HG02588 (cell line): ENCODE results near the gene IL15RA.
"Not testable (repeated sequence)": the region's sequence is repeated elsewhere in the genome, so short reads cannot be mapped to it uniquely, and the experiment has no call there.

Experiments used
- ATAC-seq: cut with Tn5 transposase; IDR thresholded peaks from one replicate; pipeline ENCODE4 v1.9.1; 2021; ENCODE audit warnings: mild to moderate bottlenecking, moderate library complexity; ENCODE audit not compliant: unreplicated experiment

The IL15RA gene

GRCh38 chr10:5951721-5952407, 25.5 kb downstream of the IL15RA start:
- ATAC-seq: no peak

DNA sequence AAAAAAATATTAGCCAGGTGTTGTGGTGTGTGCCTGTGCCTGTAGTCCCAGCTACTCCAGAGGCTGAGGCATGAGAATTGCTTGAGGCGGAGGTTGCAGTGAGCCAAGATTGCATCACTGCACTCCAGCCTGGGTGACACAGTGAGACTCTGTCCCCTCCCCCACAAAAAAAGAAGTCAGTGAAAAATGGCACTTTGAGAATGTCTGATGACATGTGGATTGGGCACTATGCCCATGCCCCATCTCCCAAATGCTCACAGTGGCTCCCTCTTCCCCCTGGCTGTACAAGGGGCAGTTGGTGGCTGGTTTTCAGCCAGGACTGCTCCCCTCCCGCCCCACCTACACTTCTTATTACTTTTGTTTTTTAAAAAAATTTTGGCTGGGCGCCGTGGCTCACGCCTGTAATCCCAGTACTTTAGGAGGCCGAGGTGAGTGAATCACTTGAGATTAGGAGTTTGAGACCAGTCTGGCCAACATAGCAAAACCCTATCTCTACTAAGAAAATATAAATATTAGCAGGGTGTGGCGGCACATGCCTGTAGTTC, 26.1 kb downstream of the IL15RA start:
- no peak for ATAC-seq

- ATAC-seq: no peak
These were observed 28.2 kb downstream of the IL15RA start for GRCh38 chr10:5949009-5949759.

DNA sequence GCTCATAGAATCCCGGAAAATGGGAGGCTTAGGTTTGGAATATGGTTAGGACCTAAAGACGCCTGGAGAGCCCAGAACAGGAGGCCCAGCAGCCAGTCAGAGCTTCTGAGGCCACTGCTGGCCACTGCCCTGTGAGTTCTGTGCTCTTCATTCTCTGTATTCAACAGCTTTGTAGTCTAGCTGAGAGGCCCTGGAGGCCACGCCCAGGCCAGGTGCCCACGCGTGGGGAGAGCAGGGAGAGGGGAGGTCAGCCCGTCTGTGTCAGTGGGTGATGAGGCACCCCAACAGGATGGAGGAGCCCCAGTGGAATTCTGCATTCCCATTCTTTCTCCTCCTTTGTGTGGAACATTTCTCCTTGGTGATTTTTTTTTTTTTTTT, 29.1 kb downstream of the IL15RA start:
- ATAC-seq: no peak

GRCh38 chr10:5947471-5948207, 29.7 kb downstream of the IL15RA start:
- no peak for ATAC-seq

GRCh38 chr10:5946786-5947185, 30.6 kb downstream of the IL15RA start:
- ATAC-seq: no peak

DNA sequence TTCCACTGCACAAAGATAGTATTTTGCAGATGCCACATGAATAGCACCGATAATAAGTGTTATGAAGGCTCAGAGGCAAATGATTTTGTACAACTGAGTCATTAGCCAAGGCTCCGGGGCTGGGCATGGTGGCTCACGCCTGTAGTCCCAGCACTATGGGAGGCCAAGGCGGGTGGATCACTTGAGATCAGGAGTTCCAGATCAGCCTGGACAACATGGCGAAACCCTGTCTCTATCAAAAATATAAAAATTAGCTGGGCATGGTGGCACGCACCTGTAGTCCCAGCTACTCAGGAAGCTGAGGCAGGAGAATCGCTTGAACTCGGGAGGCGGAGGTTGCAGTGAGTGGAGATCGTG, 30.9 kb downstream of the IL15RA start:
- not testable (repeated sequence) for ATAC-seq

- no peak for ATAC-seq
These were observed 31.6 kb downstream of the IL15RA start for GRCh38 chr10:5945561-5946418.

DNA sequence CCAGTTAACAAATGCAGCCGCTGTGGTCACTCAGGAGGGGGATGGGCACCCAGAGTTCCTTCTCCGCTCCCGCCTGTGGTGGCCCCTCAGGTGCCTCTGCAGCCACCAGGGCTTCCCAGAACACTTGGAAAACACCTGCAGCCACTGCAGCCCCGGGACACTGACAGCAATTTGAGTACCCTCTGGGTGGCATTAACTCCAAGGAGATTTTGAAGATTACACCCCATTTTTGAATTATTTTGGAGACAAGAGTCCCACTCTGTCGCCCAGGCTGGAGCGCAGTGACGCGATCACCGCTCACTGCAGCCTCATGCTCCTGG, 32.2 kb downstream of the IL15RA start:
- no peak for ATAC-seq

GRCh38 chr10:5944389-5945189, 32.8 kb downstream of the IL15RA start:
- ATAC-seq: no peak

GRCh38 chr10:5943536-5943935, 33.8 kb downstream of the IL15RA start:
- ATAC-seq: no peak

- no peak for ATAC-seq
These were observed 34.9 kb downstream of the IL15RA start for GRCh38 chr10:5942474-5942873.

DNA sequence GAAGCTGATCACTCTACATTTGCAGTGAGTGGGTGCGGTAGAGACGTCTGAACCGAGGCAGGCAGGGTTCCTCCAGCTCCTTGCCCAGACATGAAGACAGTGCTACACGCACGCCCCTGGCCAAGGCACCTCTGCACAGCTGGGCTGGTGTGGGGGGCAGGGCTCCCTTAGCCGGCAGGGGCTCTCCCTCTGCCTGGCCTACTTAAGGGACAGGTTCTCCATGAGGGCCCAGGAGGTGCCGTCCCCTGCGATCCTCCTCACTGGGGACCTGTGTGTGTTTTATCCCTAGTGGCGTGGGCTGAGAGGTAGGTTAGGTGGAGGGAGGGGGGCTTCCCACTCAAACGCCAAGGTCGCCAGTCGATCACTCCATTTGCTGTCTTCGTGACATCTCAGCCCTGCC, 35.3 kb downstream of the IL15RA start:
- ATAC-seq: no peak

DNA sequence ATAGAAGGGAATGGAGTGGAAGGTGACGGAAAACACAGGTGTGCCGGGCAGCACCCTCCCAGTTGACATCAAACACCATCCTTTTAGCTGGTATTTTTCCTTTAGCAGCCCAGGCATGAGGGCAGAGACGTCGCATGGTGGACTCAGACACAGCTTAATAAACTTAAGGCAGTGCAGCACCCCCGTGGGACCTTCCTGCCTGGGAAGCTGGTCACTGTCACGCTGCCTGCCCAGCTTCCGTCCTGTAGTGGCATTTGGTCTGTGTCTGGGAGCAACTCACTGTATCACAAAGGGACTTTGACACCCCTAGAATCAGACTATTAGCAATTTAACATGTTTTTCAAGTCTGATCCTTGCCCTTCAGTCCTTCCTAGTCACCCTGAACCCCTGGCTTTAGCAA, 35.8 kb downstream of the IL15RA start:
- no peak for ATAC-seq

DNA sequence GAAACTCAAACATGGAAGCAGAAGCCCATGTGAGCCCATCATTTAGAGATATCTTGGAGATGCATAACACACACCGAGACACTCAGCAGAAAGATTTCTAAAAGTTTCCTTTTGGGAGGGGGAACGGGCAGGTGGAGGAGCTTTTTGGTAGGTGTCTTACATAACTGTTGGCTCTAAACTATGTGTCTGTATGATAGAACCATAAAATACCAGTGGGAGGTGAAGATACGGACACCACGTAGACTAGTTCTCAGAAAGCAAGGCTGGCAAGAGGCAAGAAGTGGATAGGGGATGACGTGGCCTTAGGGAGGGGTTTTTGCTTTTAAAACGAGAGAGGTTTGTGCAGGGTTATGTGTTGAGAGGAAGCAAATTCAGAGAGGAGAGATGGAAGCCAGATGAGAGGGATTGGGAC, 36.5 kb downstream of the IL15RA start:
- ATAC-seq: no peak

DNA sequence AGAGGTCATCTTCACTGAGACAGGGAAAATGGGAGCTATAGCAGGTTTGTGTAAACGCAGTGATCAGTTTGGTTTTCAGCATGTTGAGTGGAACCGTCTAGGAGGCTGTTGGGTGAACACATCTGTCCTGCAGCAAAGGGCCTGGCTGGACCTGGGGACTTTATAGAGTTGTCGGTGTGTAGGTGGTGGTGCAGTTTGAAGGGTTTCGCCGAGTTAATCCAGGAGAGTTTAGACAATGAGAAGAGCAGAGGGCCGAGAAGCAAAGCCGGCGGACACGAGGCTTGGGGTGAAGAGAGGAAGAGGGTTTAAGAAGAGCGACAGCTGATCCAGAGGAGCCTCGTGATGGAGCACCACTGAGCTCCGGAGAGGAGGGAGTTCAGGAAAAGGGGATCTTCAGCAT, 39.1 kb downstream of the IL15RA start:
- ATAC-seq: no peak

DNA sequence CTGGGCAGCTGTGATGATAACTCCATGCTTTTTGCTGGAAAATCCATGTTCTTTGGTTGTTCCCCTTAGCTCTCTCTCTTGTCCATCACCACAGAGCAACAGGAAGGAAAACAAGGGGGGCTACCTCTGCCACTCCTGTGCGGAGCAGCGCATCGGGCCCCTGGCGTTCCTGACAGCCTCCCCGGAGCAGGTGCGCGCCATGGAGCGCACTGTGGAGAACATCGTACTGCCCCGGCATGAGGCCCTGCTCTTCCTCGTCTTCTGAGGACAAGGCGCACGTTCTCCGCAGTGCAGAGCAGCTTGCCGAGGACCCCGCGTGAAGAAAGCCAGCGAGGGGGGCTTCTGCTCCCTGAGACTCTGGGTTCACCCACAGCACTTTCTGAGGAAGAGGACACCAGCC, 40.3 kb downstream of the IL15RA start:
- no peak for ATAC-seq

GRCh38 chr10:5935628-5936027, 41.7 kb downstream of the IL15RA start:
- ATAC-seq: no peak

DNA sequence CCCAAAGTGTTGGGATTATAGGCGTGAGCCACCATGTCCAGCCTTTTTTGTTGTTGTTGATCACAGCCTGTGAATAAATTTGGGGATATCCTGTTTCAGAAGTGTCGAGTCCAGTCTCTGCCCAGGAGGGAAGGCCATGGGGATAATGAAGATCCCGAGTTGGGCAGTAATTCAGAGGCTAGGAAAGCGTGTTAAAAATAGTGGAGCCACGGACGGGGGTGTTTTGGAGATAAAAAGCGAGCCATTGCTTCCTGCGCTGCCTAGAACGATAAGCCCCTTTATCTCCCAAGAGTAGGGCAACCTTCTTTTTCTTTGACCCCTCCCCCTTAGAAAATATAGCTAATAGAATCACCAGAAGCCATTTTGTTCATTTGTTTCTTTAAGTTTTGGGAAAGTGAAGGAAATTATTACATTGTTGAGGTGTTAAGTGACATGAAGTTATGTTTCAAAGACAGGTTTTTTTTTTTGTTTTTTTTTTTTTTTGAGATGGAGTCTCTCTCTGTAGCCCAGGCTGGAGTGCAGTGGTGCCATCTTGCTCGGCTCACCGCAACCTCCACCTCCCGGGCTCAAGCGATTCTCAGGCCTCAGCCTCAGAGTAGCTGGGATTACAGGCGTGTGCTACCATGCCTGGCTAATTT, 43.3 kb downstream of the IL15RA start:
- ATAC-seq: no peak

- ATAC-seq: no peak
These were observed 45.0 kb downstream of the IL15RA start for GRCh38 chr10:5932345-5932744.
